H1 (cell line): ENCODE data around the gene MBD1. TPM values are rescaled to one million over a fixed set of nuclear protein-coding genes. Genes with fewer than 3 reads are reported as not detected.

Experiments
- EGR1 ChIP-seq: IDR thresholded peaks from 2 replicates; pipeline ENCODE4 v1.6.1; 2011; ENCODE audit warnings: low read depth, low read length, borderline replicate concordance
- NRF1 ChIP-seq: IDR thresholded peaks from 2 replicates; pipeline ENCODE4 v1.6.1; 2011; ENCODE audit warnings: mild to moderate bottlenecking, low read depth, low read length, improper control_type of control experiment
- SAP30 ChIP-seq: fragments of 300-600 bp; sonication (generic); IDR thresholded peaks from 2 replicates; pipeline ENCODE4 v1.7.1; 2012; ENCODE audit warnings: low read length, moderate library complexity, mild to moderate bottlenecking, inconsistent platforms; ENCODE audit not compliant: insufficient read depth, insufficient replicate concordance
- polyA plus RNA-seq, 7 experiments: library from polyadenylated mRNA; depleted of rRNA in 3 of 7; stranded (reverse) in 5 of 7; unstranded in 2 of 7; fragments of >200 nt in 5 of 7; fragments of 200-250 nt in 2 of 7; gene quantifications; 1 replicate in 5 of 7; 2 replicates in 1 of 7; 4 replicates in 1 of 7; pipeline versions ENCODE4 v1.2.1 to v1.2.3, GENCODE V29; 2011 to 2013; ENCODE audit warnings: missing spikeins in 2 of 7, mixed read lengths in 2 of 7
- total RNA-seq: library from RNA; stranded (reverse); fragmentation: NEBNext Ultra II Directional; extraction: Animal tissue kit (Norgen Biotek cat#: 25700); gene quantifications from 2 replicates; pipeline ENCODE4 v1.2.1, GENCODE V29; 2021
- TF ChIP-seq, protein P1 (sequence below): fragments of 300-600 bp; sonication (generic); IDR thresholded peaks from 2 replicates; pipeline ENCODE4 v1.7.1; 2012; ENCODE audit warnings: low read length, moderate library complexity, mild to moderate bottlenecking, inconsistent platforms; ENCODE audit not compliant: insufficient replicate concordance
- TF ChIP-seq, protein P2 (sequence below): IDR thresholded peaks from 2 replicates; pipeline ENCODE4 v1.6.1; 2012; ENCODE audit warnings: inconsistent platforms

MBD1 gene
- total and polyA plus RNA-seq, 2 of the 8 experiments (the other 6 are each of a cell fraction or from before 2014, with no cell fraction given): 32.2 to 41.6 TPM

DNA sequence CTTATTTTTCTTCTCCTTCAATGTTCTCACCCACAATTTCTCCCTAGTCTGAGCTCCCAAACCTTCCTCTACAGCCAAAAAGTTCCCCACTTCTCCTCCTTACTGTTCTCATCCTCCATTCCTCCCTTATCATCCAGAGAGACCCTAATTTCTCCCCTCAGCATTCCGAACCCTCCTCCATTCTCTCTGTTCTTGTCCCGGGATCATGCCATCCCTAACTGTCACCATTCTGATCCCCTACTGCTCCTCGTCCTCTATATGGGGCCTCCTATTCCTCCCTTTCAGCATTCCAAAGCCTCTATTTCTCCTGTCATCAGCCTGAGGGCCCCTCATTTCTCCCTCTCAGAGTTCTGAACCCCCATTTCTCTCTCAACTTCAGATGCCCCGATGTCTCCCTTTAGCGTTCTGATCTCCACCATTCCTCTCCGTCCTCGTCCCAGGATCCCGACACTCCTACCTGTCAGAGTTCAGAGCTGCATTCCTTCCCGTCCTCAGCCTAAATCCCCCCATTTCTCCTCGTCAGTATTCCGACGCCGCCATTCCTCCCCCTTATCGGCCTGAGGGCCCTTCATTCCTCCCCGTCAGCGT, 522 bp downstream of the MBD1 start (continued):
- TF ChIP-seq, protein P1, sequence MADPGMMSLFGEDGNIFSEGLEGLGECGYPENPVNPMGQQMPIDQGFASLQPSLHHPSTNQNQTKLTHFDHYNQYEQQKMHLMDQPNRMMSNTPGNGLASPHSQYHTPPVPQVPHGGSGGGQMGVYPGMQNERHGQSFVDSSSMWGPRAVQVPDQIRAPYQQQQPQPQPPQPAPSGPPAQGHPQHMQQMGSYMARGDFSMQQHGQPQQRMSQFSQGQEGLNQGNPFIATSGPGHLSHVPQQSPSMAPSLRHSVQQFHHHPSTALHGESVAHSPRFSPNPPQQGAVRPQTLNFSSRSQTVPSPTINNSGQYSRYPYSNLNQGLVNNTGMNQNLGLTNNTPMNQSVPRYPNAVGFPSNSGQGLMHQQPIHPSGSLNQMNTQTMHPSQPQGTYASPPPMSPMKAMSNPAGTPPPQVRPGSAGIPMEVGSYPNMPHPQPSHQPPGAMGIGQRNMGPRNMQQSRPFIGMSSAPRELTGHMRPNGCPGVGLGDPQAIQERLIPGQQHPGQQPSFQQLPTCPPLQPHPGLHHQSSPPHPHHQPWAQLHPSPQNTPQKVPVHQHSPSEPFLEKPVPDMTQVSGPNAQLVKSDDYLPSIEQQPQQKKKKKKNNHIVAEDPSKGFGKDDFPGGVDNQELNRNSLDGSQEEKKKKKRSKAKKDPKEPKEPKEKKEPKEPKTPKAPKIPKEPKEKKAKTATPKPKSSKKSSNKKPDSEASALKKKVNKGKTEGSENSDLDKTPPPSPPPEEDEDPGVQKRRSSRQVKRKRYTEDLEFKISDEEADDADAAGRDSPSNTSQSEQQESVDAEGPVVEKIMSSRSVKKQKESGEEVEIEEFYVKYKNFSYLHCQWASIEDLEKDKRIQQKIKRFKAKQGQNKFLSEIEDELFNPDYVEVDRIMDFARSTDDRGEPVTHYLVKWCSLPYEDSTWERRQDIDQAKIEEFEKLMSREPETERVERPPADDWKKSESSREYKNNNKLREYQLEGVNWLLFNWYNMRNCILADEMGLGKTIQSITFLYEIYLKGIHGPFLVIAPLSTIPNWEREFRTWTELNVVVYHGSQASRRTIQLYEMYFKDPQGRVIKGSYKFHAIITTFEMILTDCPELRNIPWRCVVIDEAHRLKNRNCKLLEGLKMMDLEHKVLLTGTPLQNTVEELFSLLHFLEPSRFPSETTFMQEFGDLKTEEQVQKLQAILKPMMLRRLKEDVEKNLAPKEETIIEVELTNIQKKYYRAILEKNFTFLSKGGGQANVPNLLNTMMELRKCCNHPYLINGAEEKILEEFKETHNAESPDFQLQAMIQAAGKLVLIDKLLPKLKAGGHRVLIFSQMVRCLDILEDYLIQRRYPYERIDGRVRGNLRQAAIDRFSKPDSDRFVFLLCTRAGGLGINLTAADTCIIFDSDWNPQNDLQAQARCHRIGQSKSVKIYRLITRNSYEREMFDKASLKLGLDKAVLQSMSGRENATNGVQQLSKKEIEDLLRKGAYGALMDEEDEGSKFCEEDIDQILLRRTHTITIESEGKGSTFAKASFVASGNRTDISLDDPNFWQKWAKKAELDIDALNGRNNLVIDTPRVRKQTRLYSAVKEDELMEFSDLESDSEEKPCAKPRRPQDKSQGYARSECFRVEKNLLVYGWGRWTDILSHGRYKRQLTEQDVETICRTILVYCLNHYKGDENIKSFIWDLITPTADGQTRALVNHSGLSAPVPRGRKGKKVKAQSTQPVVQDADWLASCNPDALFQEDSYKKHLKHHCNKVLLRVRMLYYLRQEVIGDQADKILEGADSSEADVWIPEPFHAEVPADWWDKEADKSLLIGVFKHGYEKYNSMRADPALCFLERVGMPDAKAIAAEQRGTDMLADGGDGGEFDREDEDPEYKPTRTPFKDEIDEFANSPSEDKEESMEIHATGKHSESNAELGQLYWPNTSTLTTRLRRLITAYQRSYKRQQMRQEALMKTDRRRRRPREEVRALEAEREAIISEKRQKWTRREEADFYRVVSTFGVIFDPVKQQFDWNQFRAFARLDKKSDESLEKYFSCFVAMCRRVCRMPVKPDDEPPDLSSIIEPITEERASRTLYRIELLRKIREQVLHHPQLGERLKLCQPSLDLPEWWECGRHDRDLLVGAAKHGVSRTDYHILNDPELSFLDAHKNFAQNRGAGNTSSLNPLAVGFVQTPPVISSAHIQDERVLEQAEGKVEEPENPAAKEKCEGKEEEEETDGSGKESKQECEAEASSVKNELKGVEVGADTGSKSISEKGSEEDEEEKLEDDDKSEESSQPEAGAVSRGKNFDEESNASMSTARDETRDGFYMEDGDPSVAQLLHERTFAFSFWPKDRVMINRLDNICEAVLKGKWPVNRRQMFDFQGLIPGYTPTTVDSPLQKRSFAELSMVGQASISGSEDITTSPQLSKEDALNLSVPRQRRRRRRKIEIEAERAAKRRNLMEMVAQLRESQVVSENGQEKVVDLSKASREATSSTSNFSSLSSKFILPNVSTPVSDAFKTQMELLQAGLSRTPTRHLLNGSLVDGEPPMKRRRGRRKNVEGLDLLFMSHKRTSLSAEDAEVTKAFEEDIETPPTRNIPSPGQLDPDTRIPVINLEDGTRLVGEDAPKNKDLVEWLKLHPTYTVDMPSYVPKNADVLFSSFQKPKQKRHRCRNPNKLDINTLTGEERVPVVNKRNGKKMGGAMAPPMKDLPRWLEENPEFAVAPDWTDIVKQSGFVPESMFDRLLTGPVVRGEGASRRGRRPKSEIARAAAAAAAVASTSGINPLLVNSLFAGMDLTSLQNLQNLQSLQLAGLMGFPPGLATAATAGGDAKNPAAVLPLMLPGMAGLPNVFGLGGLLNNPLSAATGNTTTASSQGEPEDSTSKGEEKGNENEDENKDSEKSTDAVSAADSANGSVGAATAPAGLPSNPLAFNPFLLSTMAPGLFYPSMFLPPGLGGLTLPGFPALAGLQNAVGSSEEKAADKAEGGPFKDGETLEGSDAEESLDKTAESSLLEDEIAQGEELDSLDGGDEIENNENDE: no peak
- TF ChIP-seq, protein P2, sequence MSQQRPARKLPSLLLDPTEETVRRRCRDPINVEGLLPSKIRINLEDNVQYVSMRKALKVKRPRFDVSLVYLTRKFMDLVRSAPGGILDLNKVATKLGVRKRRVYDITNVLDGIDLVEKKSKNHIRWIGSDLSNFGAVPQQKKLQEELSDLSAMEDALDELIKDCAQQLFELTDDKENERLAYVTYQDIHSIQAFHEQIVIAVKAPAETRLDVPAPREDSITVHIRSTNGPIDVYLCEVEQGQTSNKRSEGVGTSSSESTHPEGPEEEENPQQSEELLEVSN: no peak
- TF ChIP-seq SAP30 (peak; percentile 77), EGR1 (no peak), NRF1 (no peak)
